HG03469 (cell line): ENCODE results near the gene RBM22.

Experiments
- ATAC-seq: cut with Tn5 transposase; IDR thresholded peaks from one replicate; pipeline ENCODE4 v1.9.1; 2021; ENCODE audit warnings: mild to moderate bottlenecking, moderate library complexity, moderate number of reproducible peaks; ENCODE audit not compliant: unreplicated experiment

Gene RBM22

DNA sequence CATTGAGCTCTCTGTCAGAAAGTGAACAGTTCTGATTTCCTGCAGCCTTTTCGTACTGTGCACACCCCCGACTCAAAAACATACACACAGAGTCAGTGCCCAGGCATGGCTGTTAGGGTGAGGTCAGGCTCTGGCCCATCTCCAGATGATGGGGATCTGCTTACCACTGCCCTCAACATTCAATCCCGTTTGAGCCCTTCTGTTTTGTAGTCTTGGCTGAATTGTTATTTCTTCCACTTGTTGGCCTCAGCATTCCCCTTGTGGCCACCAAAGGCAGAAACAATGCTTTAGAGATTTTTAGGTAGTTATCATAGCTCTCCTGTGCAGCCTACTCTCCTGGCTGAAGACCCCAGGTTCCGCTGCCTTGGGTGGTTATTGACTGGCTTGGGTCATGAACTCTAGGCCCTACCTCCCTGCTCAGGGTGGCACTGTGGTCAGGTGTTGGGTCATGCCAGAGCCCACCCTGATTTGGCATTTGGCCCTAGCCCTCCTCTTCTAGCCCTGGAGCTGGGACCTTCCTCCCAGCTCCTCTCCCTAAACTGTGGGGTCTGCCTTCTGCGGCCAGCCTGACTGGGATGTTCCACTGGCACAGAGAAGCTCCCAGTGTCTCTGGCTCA is 47.6 kb downstream of the RBM22 start:
- ATAC-seq = no peak

DNA sequence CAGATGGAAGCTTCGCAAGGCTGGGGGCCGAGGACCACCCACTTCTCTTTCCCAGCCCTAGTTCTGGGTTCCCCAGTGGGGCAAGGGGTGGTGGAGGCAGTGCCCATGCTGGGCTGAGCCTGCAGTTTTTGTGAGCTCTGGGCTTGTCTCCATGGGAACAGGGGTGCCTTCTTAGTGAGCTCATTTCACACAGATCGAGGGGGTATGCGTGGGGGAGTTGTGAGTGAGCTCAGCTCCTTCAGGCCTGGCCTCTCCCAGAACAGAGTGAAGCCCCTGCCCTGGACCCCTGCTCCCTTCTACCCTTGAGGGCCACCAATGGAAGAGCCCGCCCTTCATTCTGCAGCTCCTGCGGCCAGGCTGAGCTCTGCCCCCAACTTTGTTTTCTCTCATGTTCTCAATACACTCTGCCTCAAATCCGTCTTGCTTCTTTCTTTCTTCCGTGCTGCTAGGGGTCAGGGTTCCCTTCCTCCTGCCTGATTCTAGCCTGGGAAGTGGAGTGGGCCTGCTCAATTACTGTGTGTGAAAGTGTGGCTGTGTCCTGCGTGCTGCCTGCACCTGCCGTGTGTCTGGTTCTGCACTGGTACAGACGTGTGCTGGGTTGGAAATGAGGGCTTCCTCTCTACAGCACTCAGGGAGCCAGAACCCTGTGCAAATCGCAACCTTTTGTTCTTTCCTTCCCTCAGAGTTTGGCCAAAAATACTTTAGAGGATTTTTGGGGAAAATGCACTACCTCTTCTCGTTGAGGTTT is 48.8 kb downstream of the RBM22 start:
- ATAC-seq = no peak

GRCh38 chr5:150651382-150651781 is 49.5 kb downstream of the RBM22 start:
- ATAC-seq = no peak

DNA sequence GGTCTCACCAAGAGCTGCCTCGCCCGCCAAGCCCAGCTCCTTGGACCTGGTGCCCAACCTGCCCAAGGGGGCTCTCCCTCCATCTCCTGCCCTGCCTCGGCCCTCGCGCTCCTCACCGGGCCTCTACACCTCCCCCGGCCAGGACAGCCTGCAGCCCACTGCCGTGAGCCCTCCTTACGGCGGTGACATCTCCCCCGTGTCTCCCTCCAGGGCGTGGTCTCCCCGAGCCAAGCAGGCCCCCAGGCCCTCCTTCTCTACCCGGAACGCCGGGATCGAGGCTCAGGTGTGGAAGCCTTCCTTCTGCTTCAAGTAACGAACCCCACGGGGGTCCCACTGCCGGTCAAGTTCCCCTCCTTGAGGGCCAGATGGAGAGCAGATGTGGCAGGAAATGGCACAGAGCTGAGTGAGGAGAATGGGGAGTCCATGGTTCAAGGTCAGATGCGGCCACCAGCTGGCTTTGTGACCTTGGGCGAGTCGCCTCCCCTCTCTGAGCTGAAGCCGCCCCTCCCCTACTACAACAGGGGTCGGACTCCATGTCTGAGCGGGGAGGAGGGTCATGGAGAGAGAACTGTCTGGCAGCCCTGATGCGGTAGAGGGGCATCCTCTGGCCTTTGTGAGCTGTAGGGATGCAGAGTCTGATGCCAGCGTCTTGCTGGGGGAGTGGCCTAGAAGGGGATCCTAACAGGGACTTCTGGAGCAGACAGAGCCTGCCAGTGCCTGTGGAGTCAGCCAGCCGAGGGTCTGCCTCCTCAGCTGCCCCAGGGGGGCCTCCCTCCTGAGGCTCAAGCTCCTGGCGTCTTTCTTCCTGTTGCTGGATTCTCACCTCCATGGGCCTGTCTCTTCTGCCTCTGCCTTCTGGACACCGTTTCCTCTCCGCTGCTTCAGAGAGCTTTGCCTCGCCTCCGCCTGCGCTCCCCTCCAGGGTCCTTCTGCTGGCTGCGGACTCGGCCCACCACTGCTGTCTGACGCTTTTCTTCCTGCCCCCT is 50.5 kb downstream of the RBM22 start:
- ATAC-seq = no peak

DNA sequence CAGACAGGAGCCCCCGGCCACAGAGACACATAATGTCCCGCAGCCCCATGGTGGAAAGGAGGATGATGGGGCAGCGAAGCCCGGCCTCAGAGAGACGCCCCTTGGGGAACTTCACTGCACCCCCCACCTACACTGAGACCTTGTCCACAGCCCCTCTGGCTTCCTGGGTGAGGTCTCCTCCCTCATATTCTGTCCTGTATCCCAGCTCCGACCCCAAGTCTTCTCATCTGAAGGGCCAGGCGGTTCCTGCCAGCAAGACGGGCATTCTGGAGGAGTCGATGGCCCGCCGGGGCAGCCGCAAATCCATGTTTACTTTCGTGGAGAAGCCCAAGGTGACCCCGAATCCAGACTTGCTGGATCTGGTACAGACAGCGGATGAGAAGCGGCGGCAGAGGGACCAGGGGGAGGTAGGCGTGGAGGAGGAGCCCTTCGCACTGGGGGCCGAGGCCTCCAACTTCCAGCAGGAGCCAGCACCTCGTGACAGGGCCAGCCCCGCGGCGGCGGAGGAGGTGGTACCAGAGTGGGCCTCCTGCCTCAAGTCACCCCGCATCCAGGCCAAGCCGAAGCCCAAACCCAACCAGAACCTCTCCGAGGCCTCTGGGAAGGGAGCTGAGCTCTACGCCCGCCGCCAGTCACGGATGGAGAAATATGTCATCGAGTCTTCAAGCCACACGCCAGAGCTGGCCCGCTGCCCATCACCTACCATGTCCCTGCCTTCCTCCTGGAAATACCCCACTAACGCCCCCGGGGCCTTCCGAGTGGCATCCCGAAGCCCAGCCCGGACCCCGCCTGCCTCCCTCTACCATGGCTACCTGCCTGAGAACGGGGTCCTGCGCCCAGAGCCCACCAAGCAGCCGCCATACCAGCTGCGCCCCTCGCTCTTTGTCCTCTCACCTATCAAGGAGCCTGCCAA is 51.5 kb downstream of the RBM22 start:
- ATAC-seq = no peak

DNA sequence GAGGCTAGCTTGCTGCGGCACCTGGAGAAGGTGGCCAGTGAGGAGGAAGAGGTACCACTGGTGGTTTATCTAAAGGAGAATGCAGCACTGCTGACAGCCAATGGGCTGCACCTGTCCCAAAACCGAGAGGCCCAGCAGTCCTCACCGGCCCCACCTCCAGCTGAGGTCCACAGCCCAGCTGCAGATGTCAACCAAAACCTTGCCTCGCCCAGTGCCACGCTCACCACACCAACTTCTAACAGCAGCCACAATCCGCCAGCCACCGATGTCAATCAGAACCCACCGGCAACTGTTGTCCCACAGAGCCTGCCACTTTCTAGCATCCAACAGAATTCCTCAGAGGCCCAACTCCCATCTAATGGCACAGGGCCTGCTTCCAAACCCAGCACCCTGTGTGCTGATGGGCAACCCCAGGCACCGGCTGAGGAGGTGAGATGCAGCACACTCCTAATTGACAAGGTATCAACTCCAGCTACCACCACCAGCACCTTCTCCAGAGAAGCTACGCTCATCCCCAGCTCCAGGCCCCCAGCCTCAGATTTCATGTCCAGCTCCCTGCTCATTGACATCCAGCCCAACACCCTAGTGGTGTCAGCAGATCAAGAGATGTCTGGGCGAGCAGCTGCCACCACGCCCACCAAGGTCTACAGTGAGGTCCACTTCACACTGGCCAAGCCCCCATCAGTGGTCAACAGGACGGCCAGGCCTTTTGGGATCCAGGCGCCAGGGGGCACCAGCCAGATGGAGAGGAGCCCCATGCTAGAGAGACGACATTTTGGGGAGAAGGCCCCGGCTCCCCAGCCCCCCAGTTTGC is 52.4 kb downstream of the RBM22 start:
- no peak for ATAC-seq

DNA sequence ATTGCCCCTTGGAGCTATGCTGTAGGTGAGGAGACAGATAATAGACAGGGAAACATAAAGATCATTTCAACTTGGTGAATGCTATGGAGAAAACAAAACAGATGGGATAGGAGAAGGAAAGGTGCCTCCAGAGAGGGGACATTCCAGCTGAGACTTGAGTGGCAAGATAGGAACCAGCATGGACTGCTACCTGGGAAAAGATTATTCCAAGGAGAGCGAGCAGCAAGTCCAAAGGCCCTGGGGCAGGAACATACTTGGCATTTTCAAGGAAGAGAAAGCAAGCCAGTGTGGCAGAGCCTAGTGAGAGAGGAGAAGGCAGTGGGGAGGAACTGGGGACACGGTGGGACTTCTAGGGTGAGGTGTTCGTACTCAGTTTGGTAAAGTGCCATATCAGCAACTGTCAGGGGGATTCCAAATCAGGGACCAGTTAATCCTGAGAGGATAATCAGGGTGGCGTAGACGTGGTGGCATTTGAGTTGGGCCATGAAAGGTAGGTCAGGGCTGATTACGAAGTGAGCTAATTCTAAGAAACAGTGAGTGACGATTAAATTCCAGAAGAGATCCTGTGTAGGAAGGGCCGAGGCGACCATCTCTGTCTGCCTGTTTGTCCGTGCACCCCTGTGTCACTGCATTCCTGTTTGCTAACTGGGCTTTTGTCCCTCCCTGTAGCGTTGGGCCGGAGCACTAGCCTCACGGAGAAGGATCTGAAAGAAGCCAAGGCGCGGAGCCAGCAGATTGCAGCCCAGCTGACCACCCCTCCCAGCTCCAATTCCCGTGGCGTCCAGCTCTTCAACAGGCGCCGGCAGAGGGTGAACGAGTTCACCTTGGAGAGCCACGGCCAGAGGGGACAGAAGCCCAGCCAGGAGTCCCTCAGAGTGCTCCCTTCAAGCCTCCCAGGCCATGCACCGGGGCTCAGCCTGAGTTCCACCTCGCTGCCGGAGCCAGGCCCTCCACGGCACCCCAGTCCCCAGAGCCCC is 53.3 kb downstream of the RBM22 start:
- no peak for ATAC-seq

GRCh38 chr5:150645070-150645700 is 55.7 kb downstream of the RBM22 start:
- no peak for ATAC-seq

DNA sequence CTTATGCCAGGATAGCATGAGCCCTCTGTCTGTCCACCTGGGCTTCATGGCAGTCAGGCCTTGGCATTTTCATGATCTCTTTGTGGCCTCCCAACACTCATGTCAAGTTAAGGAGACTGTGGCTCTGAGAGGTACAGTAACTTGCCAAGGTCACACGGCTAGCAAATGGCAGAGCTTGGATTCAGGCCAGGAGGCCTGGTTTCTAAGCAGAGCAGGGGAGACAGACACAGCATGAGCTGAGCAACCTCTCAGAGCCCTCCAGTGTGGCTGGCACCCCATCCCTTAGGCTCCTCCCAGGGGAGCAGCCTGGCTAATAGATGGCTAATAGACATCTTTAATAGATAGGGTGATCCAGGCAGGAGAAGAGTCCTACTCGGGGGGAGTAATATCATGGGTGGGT is 56.3 kb downstream of the RBM22 start:
- no peak for ATAC-seq

- no peak for ATAC-seq
Measured at GRCh38 chr5:150644058-150644457, 56.8 kb downstream of the RBM22 start.

DNA sequence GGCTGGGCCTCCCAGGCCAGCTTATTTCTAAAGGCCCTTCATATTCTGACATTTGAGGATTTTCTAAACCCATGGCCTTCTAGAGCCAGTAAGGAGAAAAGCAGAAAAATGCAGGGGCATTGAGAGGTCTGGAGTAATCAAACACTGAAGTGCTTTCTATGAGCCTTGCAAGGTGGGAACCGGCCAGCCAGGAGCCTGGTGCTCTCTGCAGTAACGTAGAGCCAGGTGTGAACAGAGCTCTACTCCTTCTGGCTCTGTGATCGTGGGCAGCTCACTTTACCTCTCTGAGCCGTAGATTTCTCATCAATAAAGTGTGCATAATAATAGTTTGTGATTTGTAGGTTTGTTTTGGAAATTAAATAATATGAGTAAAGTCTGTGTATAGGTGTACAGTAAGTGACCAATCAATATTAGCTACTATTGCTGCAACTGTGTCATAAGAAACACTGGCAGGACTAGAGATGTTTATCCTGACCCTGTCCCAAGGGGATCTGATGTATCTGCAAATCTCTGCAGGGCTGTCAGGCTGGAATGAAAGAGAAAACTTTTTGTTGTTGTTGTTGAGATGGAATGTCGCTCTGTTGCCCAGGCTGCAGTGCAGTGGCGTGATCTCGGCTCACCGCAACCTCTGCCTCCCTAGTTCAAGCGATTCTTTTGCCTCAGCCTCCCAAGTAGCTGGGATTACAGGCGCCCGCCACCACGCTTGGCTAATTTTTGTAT is 57.7 kb downstream of the RBM22 start:
- ATAC-seq = no peak

GRCh38 chr5:150642567-150642927 is 58.3 kb downstream of the RBM22 start:
- ATAC-seq = no peak

- no peak for ATAC-seq
Measured at GRCh38 chr5:150641824-150642566, 58.9 kb downstream of the RBM22 start.

GRCh38 chr5:150641006-150641570 is 59.8 kb downstream of the RBM22 start:
- ATAC-seq = no peak
